Keratinocyte (primary cell): ENCODE results near the gene MT1B. TPM values are rescaled to one million over a fixed set of nuclear protein-coding genes. Genes with fewer than 3 reads are reported as not detected.

Experiments
- DNase-seq: peaks from one replicate; pipeline ENCODE4 v3.0.0-alpha.2; 2011; ENCODE audit warnings: low read depth, missing footprints, low spot score
- FAIRE-seq: peaks from 2 replicates; lab custom pipeline; 2011; peaks lifted over from hg19 to GRCh38; lab: Jason Lieb, UNC
- H2AFZ ChIP-seq: 2 replicates; pipeline ENCODE4 v1.6.0; 2012; ENCODE audit warnings: low read length, control low read depth, inconsistent platforms; ENCODE audit not compliant: control insufficient read depth
- H3K27ac ChIP-seq: 2 replicates; pipeline ENCODE4 v1.5.1; 2011; ENCODE audit warnings: low read length; ENCODE audit not compliant: control insufficient read depth, insufficient read depth
- H3K27me3 ChIP-seq: 3 replicates; pipeline ENCODE4 v1.6.0; 2011; ENCODE audit warnings: low read length; ENCODE audit not compliant: control insufficient read depth, insufficient read depth; ENCODE audit errors: extremely low read depth
- H3K36me3 ChIP-seq, 2 experiments: 2 replicates in 1 of 2; 3 replicates in 1 of 2; pipeline ENCODE4 v1.5.1; 2011; ENCODE audit warnings: low read length in 2 of 2, mild to moderate bottlenecking in 1 of 2; ENCODE audit not compliant: control insufficient read depth in 2 of 2, insufficient read depth in 2 of 2; ENCODE audit errors: extremely low read depth in 1 of 2
- H3K4me1 ChIP-seq: 3 replicates; pipeline ENCODE4 v1.5.1; 2011; ENCODE audit warnings: low read length; ENCODE audit not compliant: control insufficient read depth, insufficient read depth; ENCODE audit errors: extremely low read depth
- H3K4me2 ChIP-seq: 3 replicates; pipeline ENCODE4 v1.6.0; 2011; ENCODE audit warnings: low read depth, low read length; ENCODE audit not compliant: control insufficient read depth, insufficient read depth; ENCODE audit errors: extremely low read depth
- H3K4me3 ChIP-seq, 3 experiments: fragments of 200-600 bp in 1 of 3; sonication (generic) in 1 of 3; 2 replicates in 2 of 3; 3 replicates in 1 of 3; pipeline ENCODE4 v1.5.1; 2011 to 2016; ENCODE audit warnings: low read length in 3 of 3, mild to moderate bottlenecking in 3 of 3, control low read depth in 2 of 3, inconsistent platforms in 1 of 3, low read depth in 1 of 3, mixed read lengths in 1 of 3, mixed run types in 1 of 3, moderate library complexity in 1 of 3; ENCODE audit not compliant: control insufficient read depth in 2 of 3, insufficient read depth in 2 of 3; ENCODE audit errors: extremely low read depth in 1 of 3
- H3K79me2 ChIP-seq: 2 replicates; pipeline ENCODE4 v1.6.0; 2012; ENCODE audit warnings: low read length; ENCODE audit not compliant: control insufficient read depth, insufficient read depth
- H3K9ac ChIP-seq: 3 replicates; pipeline ENCODE4 v1.6.0; 2011; ENCODE audit warnings: low read length; ENCODE audit not compliant: control insufficient read depth, insufficient read depth; ENCODE audit errors: extremely low read depth
- H3K9me1 ChIP-seq: 3 replicates; pipeline ENCODE4 v1.6.0; 2011; ENCODE audit warnings: low read length; ENCODE audit not compliant: control insufficient read depth, insufficient read depth; ENCODE audit errors: extremely low read depth
- H3K9me3 ChIP-seq: 2 replicates; pipeline ENCODE4 v1.5.1; 2012; ENCODE audit warnings: low read depth, low read length; ENCODE audit not compliant: control insufficient read depth
- H4K20me1 ChIP-seq: 3 replicates; pipeline ENCODE4 v1.6.0; 2011; ENCODE audit warnings: low read length; ENCODE audit not compliant: control insufficient read depth, insufficient read depth; ENCODE audit errors: extremely low read depth
- CTCF ChIP-seq, 3 experiments: IDR thresholded peaks in 1 of 3; conservative IDR thresholded peaks in 1 of 3; optimal IDR thresholded peaks in 1 of 3; 2 replicates in 2 of 3; 3 replicates in 1 of 3; pipeline versions ENCODE3 to v1.5.1; 2011; ENCODE audit warnings: low read length in 3 of 3, mild to moderate bottlenecking in 3 of 3, moderate library complexity in 2 of 3, control low read depth in 1 of 3, inconsistent platforms in 1 of 3; ENCODE audit not compliant: insufficient read depth in 2 of 3; ENCODE audit errors: extremely low read depth in 1 of 3
- EZH2 ChIP-seq: IDR thresholded peaks from one replicate; pipeline ENCODE4 v1.6.1; 2012; ENCODE audit warnings: inconsistent platforms, mild to moderate bottlenecking, low read length, moderate library complexity
- dilution Hi-C: fragments of 300-500 bp; cut with MboI; formaldehyde crosslinking; loops from one replicate; pipeline ENCODE4 v1.7.0; 2020; ENCODE audit warnings: low sequenced_read_pairs; ENCODE audit not compliant: extremely low pct_ligation_motif_present
- polyA plus RNA-seq, 5 experiments: library from polyadenylated mRNA; depleted of rRNA in 3 of 5; stranded (reverse) in 3 of 5; stranded (forward) in 1 of 5; unstranded in 1 of 5; fragments of >200 nt; gene quantifications; 1 replicate in 1 of 5; 2 replicates in 3 of 5; 3 replicates in 1 of 5; pipeline versions ENCODE4 v1.2.1 to v1.2.3, GENCODE V29; 2011 to 2012; ENCODE audit warnings: missing spikeins in 2 of 5, low read depth in 1 of 5, low replicate concordance in 1 of 5

MT1B gene
- polyA plus RNA-seq, 1 donor (not counting 4 experiments of a cell fraction or from before 2014, with no cell fraction given), result not detected

GRCh38 chr16:56701534-56701933 lies 49.8 kb downstream of the MT1B start:
- Histone ChIP-seq H3K9me1 (no peaks in the 10 kb centered on the region), H3K4me2 (no peak overlapping the region), H3K4me1 (no peaks in the 10 kb centered on the region), H3K9ac (no peak overlapping the region), H3K9me3 (no peaks in the 10 kb centered on the region), H3K4me3 (no peak overlapping the region), H2AFZ (no peak overlapping the region), H3K79me2 (no peaks in the 10 kb centered on the region), H3K27ac (no peak overlapping the region), H3K36me3 (no peaks in the 10 kb centered on the region), H3K27me3 (no peaks in the 10 kb centered on the region), H4K20me1 (no peaks in the 10 kb centered on the region)
- DNase-seq (no peak), FAIRE-seq (peak; percentile 78)
- dilution Hi-C loops, result no loop called here
- TF ChIP-seq EZH2 (no peak), CTCF (optimal IDR thresholded peaks at IDR 0.05 in 1 of 3, IDR thresholded peaks at IDR 0.05 in 1 of 3, conservative IDR thresholded peaks at IDR 0.05 in 1 of 3; ENCODE audit: extremely low read depth in 1 of 3, insufficient read depth in 2 of 3, low read length in 3 of 3) (no peak)

Other genes starting within 250 kb of the MT1B start
- gene AMFR, start 226.3 kb upstream of the MT1B start, polyA plus RNA-seq, result 36.9 to 62.1 TPM (median 38.3 TPM) in 3 replicates
- 59.9 to 98.2 TPM (median 81.5 TPM) in 3 replicates for gene NUDT21, start 200.6 kb upstream of the MT1B start, polyA plus RNA-seq
- gene OGFOD1, start 200.3 kb upstream of the MT1B start, polyA plus RNA-seq, result 47.3 to 112 TPM (median 70.5 TPM) in 3 replicates
- 43.5 to 76.1 TPM (median 62.3 TPM) in 3 replicates for gene BBS2, start 131.9 kb upstream of the MT1B start, polyA plus RNA-seq
- 0.77 to 2.1 TPM in 2 of 3 replicates, not detected in the other for gene MT4, start 86.8 kb upstream of the MT1B start, polyA plus RNA-seq
- gene MT3, start 62.4 kb upstream of the MT1B start, polyA plus RNA-seq, result not detected in 3 replicates
- gene MT2A, start 43.3 kb upstream of the MT1B start, polyA plus RNA-seq, result 489 to 1,016 TPM (median 990 TPM) in 3 replicates
- gene MT1E, start 26.1 kb upstream of the MT1B start, polyA plus RNA-seq, result 394 to 1,732 TPM (median 404 TPM) in 3 replicates
- gene MT1M, start 19.2 kb upstream of the MT1B start, polyA plus RNA-seq, result 0.20 to 0.74 TPM (median 0.24 TPM) in 3 replicates
- not detected in 3 replicates for gene MT1A, start 13.2 kb upstream of the MT1B start, polyA plus RNA-seq
- gene MT1F, start 6.1 kb downstream of the MT1B start, polyA plus RNA-seq, result 1.5 to 4.1 TPM (median 2.3 TPM) in 3 replicates
- 8.4 to 21.5 TPM (median 9.8 TPM) in 3 replicates for gene MT1G, start 16.2 kb downstream of the MT1B start, polyA plus RNA-seq
- 0.79 to 4.0 TPM in 2 of 3 replicates, not detected in the other for gene MT1H, start 17.9 kb downstream of the MT1B start, polyA plus RNA-seq
- gene MT1X, start 30.6 kb downstream of the MT1B start, polyA plus RNA-seq, result 58.3 to 466 TPM (median 97.2 TPM) in 3 replicates
- 59.2 to 79.7 TPM (median 74.1 TPM) in 3 replicates for gene NUP93, start 78.2 kb downstream of the MT1B start, polyA plus RNA-seq
- gene SLC12A3, start 213.3 kb downstream of the MT1B start, polyA plus RNA-seq, result 0.01 TPM in 1 of 3 replicates, not detected in the others